Measurements from ENCODE around the gene GALNT18. TPM values are rescaled to one million over a fixed set of nuclear protein-coding genes. Genes with fewer than 3 reads are reported as not detected.

The GALNT18 gene
- total RNA-seq, 1 donor from 2014 or later: 22.1 TPM

DNA sequence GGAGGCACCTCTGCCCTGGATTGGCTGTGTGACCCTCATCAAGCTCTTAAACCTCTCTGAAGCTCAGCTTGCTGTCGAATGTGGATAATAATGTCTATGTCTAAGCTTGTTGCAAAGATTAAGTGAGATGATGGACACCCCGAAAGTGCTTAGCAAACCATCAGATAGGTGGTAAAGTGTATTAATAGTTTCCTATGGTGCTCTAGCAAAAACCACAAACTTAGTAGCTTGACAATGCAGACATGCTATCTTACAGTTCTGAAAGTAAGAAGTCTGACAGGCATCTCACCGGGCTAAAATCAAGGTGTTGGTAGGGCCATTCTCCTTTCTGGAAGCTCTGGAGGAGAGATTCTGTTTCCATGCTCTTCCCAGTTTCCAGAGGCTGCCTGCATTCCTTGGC, 162.2 kb downstream of the GALNT18 start:
- TF ChIP-seq, protein P1, sequence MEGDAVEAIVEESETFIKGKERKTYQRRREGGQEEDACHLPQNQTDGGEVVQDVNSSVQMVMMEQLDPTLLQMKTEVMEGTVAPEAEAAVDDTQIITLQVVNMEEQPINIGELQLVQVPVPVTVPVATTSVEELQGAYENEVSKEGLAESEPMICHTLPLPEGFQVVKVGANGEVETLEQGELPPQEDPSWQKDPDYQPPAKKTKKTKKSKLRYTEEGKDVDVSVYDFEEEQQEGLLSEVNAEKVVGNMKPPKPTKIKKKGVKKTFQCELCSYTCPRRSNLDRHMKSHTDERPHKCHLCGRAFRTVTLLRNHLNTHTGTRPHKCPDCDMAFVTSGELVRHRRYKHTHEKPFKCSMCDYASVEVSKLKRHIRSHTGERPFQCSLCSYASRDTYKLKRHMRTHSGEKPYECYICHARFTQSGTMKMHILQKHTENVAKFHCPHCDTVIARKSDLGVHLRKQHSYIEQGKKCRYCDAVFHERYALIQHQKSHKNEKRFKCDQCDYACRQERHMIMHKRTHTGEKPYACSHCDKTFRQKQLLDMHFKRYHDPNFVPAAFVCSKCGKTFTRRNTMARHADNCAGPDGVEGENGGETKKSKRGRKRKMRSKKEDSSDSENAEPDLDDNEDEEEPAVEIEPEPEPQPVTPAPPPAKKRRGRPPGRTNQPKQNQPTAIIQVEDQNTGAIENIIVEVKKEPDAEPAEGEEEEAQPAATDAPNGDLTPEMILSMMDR (IDR thresholded peaks at IDR 0.05): no peak
- TF ChIP-seq POLR2A (IDR thresholded peaks at IDR 0.05) (no peak), POLR2AphosphoS5 (IDR thresholded peaks at IDR 0.05; ENCODE audit: insufficient read depth in 1 of 2, low read depth in 1 of 2) (no peak)
- Histone ChIP-seq H3K27me3 (no peaks in the 10 kb centered on the region), H3K27ac (no peak overlapping the region), H3K36me3 (no peaks in the 10 kb centered on the region), H3K4me3 (no peak overlapping the region), H3K4me1 (peaks cover 11% of the 10 kb centered on the region), H3K9me3 (no peaks in the 10 kb centered on the region)
- intact Hi-C loops (cut with DNase I): no loop called here
- DNase-seq (ENCODE audit: extremely low spot score in 2 of 2): no peak

DNA sequence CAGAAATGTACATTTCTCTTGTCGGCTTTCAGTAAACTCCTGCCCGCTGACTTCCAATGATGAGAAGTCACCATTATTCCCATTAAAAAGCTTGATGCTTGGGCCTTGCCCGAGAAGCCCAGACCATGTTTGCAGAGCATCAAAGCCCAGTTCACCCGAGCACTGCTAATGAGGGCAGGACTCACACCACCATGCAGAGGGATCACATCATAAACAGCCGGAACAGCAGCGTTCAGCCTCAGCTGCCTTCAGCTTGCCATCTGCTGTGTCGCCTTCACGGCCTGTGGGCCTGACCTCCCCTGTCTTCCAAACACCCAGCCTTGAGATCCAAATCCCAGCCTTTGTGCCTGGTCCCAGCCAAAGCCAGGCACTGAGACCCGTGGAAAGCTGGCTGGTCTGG, 163.3 kb downstream of the GALNT18 start:
- no peak for TF ChIP-seq POLR2AphosphoS5 (IDR thresholded peaks at IDR 0.05; ENCODE audit: insufficient read depth in 1 of 2, low read depth in 1 of 2)
- TF ChIP-seq POLR2A (IDR thresholded peaks at IDR 0.05): no peak
- TF ChIP-seq, protein P1 (IDR thresholded peaks at IDR 0.05): no peak
- intact Hi-C loops (cut with DNase I): no loop called here
- Histone ChIP-seq H3K4me3 (no peak overlapping the region), H3K27ac (no peak overlapping the region), H3K4me1 (peaks cover 6% of the 10 kb centered on the region), H3K9me3 (no peaks in the 10 kb centered on the region), H3K27me3 (no peaks in the 10 kb centered on the region), H3K36me3 (no peaks in the 10 kb centered on the region)
- DNase-seq (ENCODE audit: extremely low spot score in 2 of 2): no peak

DNA sequence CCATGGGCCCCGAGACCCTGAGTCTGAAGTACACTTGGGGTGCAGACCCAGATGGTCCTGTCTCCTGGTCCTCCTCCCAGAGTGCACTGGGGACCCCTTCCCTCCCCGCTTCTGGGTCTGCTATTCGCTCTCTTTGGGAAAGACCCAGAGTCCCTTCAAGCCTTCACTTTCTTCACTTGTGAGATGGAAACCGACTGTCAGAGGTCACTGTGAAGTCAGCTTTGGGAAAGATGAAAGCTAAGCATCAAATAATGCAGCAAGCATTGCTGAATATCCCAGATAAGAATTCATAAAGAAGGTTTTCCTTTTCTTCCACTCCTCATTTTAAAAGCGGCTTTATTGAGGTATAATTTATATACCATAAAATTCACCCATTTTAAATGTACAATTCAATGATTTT, 163.8 kb downstream of the GALNT18 start:
- no peak for DNase-seq (ENCODE audit: extremely low spot score in 2 of 2)
- intact Hi-C loops (cut with DNase I): no loop called here
- Histone ChIP-seq H3K4me1 (peaks cover 1% of the 10 kb centered on the region), H3K27me3 (no peaks in the 10 kb centered on the region), H3K4me3 (no peak overlapping the region), H3K9me3 (no peaks in the 10 kb centered on the region), H3K36me3 (no peaks in the 10 kb centered on the region), H3K27ac (no peak overlapping the region)
- no peak for TF ChIP-seq POLR2AphosphoS5 (IDR thresholded peaks at IDR 0.05; ENCODE audit: insufficient read depth in 1 of 2, low read depth in 1 of 2)
- no peak for TF ChIP-seq POLR2A (IDR thresholded peaks at IDR 0.05)
- TF ChIP-seq, protein P1 (IDR thresholded peaks at IDR 0.05): no peak

DNA sequence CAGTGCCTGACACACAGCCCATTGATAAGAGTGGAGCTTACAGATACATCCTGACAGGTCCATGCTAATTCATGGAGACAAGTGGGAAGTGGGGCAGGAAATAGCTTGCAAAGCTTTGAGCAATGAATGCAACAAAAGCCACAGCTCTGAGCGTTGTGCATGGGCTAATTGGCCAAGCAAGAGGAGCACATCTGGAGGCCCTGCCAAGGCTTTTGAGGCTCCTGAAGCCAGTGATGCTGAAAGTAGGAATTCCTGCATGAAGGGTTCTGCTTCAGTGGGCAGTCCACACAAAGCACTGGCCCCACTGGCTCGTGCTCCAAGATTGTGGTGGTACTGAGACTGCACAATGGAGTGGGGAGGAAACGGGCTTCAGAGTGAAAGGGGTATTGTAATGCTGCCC, 164.9 kb downstream of the GALNT18 start:
- no peaks in the 10 kb centered on the region for H3K36me3 ChIP-seq
- H3K27me3 ChIP-seq: no peaks in the 10 kb centered on the region
- H3K9me3 ChIP-seq: no peaks in the 10 kb centered on the region
- intact Hi-C loops (cut with DNase I): no loop called here
- TF ChIP-seq, protein P1 (IDR thresholded peaks at IDR 0.05): no peak
- no peak for TF ChIP-seq POLR2A (IDR thresholded peaks at IDR 0.05)
- H3K4me1 ChIP-seq: no peaks in the 10 kb centered on the region
- DNase-seq (ENCODE audit: extremely low spot score in 2 of 2): no peak
- H3K27ac ChIP-seq: no peak overlapping the region
- no peak overlapping the region for H3K4me3 ChIP-seq

DNA sequence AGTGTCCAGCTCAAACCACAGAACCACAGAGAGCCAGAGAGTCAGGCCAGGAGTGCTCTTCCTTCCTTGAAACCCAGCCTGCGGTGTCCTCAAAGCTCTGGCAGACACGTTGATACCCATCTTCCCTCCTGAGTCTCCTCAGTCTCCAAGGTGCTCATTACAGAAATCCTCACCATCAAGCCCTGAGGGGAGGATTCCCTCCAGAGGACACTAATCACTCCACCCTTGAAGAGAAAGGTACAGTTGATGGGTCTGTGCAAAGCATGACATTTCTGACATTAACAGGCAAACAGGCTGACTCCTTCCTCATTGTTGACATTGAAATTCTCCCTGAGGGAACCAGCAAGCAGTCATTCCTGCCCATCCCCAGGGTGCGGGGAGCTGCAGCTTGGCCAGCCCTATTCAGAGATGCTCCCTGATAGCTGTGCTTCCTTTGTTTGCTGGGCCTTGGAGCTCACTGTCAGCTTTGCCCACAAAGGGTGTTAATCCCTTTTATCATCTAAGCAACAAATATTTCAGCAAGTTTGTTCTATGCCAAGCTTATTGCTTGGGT, 167.1 kb downstream of the GALNT18 start:
- H3K4me1 ChIP-seq: no peaks in the 10 kb centered on the region
- TF ChIP-seq POLR2A (IDR thresholded peaks at IDR 0.05): no peak
- TF ChIP-seq, protein P1 (IDR thresholded peaks at IDR 0.05): no peak
- TF ChIP-seq POLR2AphosphoS5 (IDR thresholded peaks at IDR 0.05; ENCODE audit: insufficient read depth in 1 of 2, low read depth in 1 of 2): no peak

More for the DNA sequence above, 167.1 kb downstream of the GALNT18 start:
- Histone ChIP-seq H3K27ac (no peak overlapping the region), H3K27me3 (no peaks in the 10 kb centered on the region), H3K9me3 (no peaks in the 10 kb centered on the region), H3K36me3 (no peaks in the 10 kb centered on the region), H3K4me3 (no peak overlapping the region)
- intact Hi-C loops (cut with DNase I): no loop called here
- no peak for DNase-seq (ENCODE audit: extremely low spot score in 2 of 2)
